HL-60 (cell line): ENCODE data around the gene PAXIP1.

Experiments
- DNase-seq, 2 experiments: peaks; one replicate each; pipeline ENCODE4 v3.0.0-alpha.2; 2010 to 2020; ENCODE audit warnings: low read depth in 1 of 2, low spot score in 1 of 2
- H3K27ac ChIP-seq: fragments of 250-450 bp; sonication (Bioruptor Pico); replicated peaks from 2 replicates; pipeline ENCODE4 v1.5.1; 2020; ENCODE audit warnings: mild to moderate bottlenecking, moderate library complexity
- H3K27me3 ChIP-seq: fragments of 250-450 bp; sonication (Bioruptor Pico); 2 replicates; pipeline ENCODE4 v1.5.1; 2021; ENCODE audit warnings: mild to moderate bottlenecking, moderate library complexity; ENCODE audit not compliant: insufficient read depth, poor library complexity, severe bottlenecking
- H3K4me3 ChIP-seq: replicated peaks from 2 replicates; pipeline ENCODE4 v1.5.1; 2011; ENCODE audit warnings: mild to moderate bottlenecking, control low read depth, low read length; ENCODE audit not compliant: insufficient read depth
- GABPA ChIP-seq: IDR thresholded peaks from 2 replicates; pipeline ENCODE4 v1.6.1; 2012; ENCODE audit warnings: low read depth
- POLR2AphosphoS5 ChIP-seq: IDR thresholded peaks from 2 replicates; pipeline ENCODE4 v1.6.1; 2012; ENCODE audit warnings: low read depth
- SPI1 ChIP-seq: IDR thresholded peaks from 2 replicates; pipeline ENCODE4 v1.6.1; 2012; ENCODE audit warnings: low read depth, mild to moderate bottlenecking, borderline replicate concordance
- TF ChIP-seq, protein P1 (sequence below): IDR thresholded peaks from 2 replicates; pipeline ENCODE4 v1.6.1; 2012; ENCODE audit warnings: low read depth; ENCODE audit not compliant: insufficient replicate concordance
- TF ChIP-seq, protein P2 (sequence below): IDR thresholded peaks from one replicate; pipeline ENCODE4 v1.5.1; 2011; ENCODE audit warnings: low read length, control low read depth, inconsistent platforms; ENCODE audit not compliant: insufficient read depth

Gene PAXIP1

GRCh38 chr7:154906736-154907355 lies 96.1 kb downstream of the PAXIP1 start:
- TF ChIP-seq POLR2AphosphoS5 (no peak), SPI1 (no peak), GABPA (no peak)
- TF ChIP-seq, protein P1, sequence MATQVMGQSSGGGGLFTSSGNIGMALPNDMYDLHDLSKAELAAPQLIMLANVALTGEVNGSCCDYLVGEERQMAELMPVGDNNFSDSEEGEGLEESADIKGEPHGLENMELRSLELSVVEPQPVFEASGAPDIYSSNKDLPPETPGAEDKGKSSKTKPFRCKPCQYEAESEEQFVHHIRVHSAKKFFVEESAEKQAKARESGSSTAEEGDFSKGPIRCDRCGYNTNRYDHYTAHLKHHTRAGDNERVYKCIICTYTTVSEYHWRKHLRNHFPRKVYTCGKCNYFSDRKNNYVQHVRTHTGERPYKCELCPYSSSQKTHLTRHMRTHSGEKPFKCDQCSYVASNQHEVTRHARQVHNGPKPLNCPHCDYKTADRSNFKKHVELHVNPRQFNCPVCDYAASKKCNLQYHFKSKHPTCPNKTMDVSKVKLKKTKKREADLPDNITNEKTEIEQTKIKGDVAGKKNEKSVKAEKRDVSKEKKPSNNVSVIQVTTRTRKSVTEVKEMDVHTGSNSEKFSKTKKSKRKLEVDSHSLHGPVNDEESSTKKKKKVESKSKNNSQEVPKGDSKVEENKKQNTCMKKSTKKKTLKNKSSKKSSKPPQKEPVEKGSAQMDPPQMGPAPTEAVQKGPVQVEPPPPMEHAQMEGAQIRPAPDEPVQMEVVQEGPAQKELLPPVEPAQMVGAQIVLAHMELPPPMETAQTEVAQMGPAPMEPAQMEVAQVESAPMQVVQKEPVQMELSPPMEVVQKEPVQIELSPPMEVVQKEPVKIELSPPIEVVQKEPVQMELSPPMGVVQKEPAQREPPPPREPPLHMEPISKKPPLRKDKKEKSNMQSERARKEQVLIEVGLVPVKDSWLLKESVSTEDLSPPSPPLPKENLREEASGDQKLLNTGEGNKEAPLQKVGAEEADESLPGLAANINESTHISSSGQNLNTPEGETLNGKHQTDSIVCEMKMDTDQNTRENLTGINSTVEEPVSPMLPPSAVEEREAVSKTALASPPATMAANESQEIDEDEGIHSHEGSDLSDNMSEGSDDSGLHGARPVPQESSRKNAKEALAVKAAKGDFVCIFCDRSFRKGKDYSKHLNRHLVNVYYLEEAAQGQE = no peak
- TF ChIP-seq, protein P2, sequence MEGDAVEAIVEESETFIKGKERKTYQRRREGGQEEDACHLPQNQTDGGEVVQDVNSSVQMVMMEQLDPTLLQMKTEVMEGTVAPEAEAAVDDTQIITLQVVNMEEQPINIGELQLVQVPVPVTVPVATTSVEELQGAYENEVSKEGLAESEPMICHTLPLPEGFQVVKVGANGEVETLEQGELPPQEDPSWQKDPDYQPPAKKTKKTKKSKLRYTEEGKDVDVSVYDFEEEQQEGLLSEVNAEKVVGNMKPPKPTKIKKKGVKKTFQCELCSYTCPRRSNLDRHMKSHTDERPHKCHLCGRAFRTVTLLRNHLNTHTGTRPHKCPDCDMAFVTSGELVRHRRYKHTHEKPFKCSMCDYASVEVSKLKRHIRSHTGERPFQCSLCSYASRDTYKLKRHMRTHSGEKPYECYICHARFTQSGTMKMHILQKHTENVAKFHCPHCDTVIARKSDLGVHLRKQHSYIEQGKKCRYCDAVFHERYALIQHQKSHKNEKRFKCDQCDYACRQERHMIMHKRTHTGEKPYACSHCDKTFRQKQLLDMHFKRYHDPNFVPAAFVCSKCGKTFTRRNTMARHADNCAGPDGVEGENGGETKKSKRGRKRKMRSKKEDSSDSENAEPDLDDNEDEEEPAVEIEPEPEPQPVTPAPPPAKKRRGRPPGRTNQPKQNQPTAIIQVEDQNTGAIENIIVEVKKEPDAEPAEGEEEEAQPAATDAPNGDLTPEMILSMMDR = no peak
- DNase-seq = no peak
- no peak overlapping the region for H3K27ac ChIP-seq
- no peak overlapping the region for H3K4me3 ChIP-seq
- no peaks in the 10 kb centered on the region for H3K27me3 ChIP-seq

GRCh38 chr7:154906201-154906600 lies 96.7 kb downstream of the PAXIP1 start:
- H3K4me3 ChIP-seq = no peak overlapping the region
- no peak for DNase-seq
- no peak overlapping the region for H3K27ac ChIP-seq
- TF ChIP-seq POLR2AphosphoS5 (no peak), GABPA (no peak), SPI1 (no peak)
- TF ChIP-seq, protein P2 = no peak
- TF ChIP-seq, protein P1 = no peak
- no peaks in the 10 kb centered on the region for H3K27me3 ChIP-seq

DNA sequence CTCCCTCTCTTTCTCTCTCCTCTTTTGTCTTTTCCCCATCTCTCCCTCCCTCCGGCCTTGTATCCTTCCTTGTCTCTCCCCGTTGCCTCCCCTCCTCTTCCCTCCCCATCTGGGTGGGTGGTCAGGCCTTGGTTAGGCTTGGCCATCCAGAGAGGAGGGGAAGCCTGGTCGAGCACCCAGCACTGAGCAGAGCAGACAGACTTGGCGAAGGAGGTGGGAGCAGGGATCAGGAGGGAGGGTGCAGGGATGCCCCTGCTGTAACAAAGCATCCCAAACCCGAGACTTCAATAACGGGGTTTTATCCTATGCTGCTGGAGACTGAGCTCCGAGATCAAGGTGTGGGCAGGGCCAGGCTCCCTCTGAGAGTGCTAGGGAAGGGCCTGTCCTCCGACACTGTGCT lies 97.3 kb downstream of the PAXIP1 start:
- H3K27me3 ChIP-seq = no peaks in the 10 kb centered on the region
- H3K4me3 ChIP-seq = no peak overlapping the region
- no peak for DNase-seq
- TF ChIP-seq GABPA = no peak
- TF ChIP-seq, protein P2 = no peak
- no peak overlapping the region for H3K27ac ChIP-seq

- TF ChIP-seq, protein P2 = no peak
- TF ChIP-seq SPI1 (no peak), POLR2AphosphoS5 (no peak)
- Histone ChIP-seq H3K4me3 (no peak overlapping the region), H3K27ac (no peak overlapping the region), H3K27me3 (no peaks in the 10 kb centered on the region)
- DNase-seq = no peak
Measured at GRCh38 chr7:154905146-154905545, 97.8 kb downstream of the PAXIP1 start.
